K562 (cell line): ENCODE results near the gene RNF151. TPM values are rescaled to one million over a fixed set of nuclear protein-coding genes. Genes with fewer than 3 reads are reported as not detected.

ENCODE experiments used
- BRD4 ChIP-seq: fragments of 200-600 bp; sonication (generic); IDR thresholded peaks from 2 replicates; pipeline ENCODE4 v1.6.1; 2017; ENCODE audit warnings: inconsistent platforms
- CBFA2T3 ChIP-seq: fragments of 450-650 bp; IDR thresholded peaks from 2 replicates; pipeline ENCODE4 v1.6.1; 2017
- CHD4 ChIP-seq: fragments of 200-600 bp; sonication (generic); IDR thresholded peaks from 3 replicates; pipeline ENCODE4 v1.6.1; 2012; ENCODE audit warnings: low read depth, mild to moderate bottlenecking, mixed read lengths, low read length, inconsistent platforms; ENCODE audit not compliant: insufficient read depth, insufficient replicate concordance, poor library complexity, severe bottlenecking
- E2F6 ChIP-seq, 2 experiments: IDR thresholded peaks; 2 replicates each; pipeline ENCODE4 v1.6.1; 2011; ENCODE audit warnings: borderline replicate concordance in 1 of 2, control low read depth in 1 of 2, low read depth in 1 of 2, low read length in 1 of 2, mild to moderate bottlenecking in 1 of 2, mixed read lengths in 1 of 2, moderate library complexity in 1 of 2; ENCODE audit not compliant: insufficient read depth in 1 of 2, insufficient read length in 1 of 2, poor library complexity in 1 of 2, severe bottlenecking in 1 of 2; ENCODE audit errors: extremely low read depth in 1 of 2
- ETV6 ChIP-seq, 3 experiments: fragments of 150-350 bp in 1 of 3; sonication (generic) in 1 of 3; formaldehyde crosslinking in 1 of 3; IDR thresholded peaks; 2 replicates each; pipeline versions ENCODE4 v1.6.1 to v1.8.0; 2014 to 2022; ENCODE audit warnings: borderline replicate concordance in 2 of 3, low read depth in 2 of 3, antibody characterized with exemption in 1 of 3, low read length in 1 of 3, mild to moderate bottlenecking in 1 of 3, missing genetic modification reagents in 1 of 3
- IRF2 ChIP-seq: sonication (generic); formaldehyde crosslinking; IDR thresholded peaks from 2 replicates; pipeline ENCODE4 v1.8.1; 2022; ENCODE audit warnings: mild to moderate bottlenecking, missing genetic modification reagents
- KAT2B ChIP-seq: IDR thresholded peaks from one replicate; pipeline ENCODE4 v1.6.1; 2012; ENCODE audit warnings: low read depth, mild to moderate bottlenecking, control low read depth, inconsistent platforms, low read length, moderate library complexity
- KDM5B ChIP-seq: fragments of 200-600 bp; sonication (generic); IDR thresholded peaks from 2 replicates; pipeline ENCODE4 v1.6.1; 2012; ENCODE audit warnings: low read depth, mild to moderate bottlenecking, moderate library complexity, low read length, control low read depth, inconsistent platforms; ENCODE audit not compliant: insufficient replicate concordance
- NEUROD1 ChIP-seq: fragments of 150-350 bp; IDR thresholded peaks from 2 replicates; pipeline ENCODE4 v1.6.1; 2014; ENCODE audit warnings: borderline replicate concordance, low read length, low read depth; ENCODE audit not compliant: partially characterized antibody
- OTX1 ChIP-seq: fragments of 450-650 bp; formaldehyde crosslinking; IDR thresholded peaks from 2 replicates; pipeline ENCODE4 v1.4.0; 2022; ENCODE audit warnings: mild to moderate bottlenecking
- SMARCA4 ChIP-seq: fragments of 450-650 bp; IDR thresholded peaks from 2 replicates; pipeline ENCODE4 v1.6.1; 2016
- SNIP1 ChIP-seq: fragments of 450-650 bp; IDR thresholded peaks from 2 replicates; pipeline ENCODE4 v1.7.1; 2017; ENCODE audit warnings: low read depth, mild to moderate bottlenecking
- TCF7 ChIP-seq: sonication (generic); IDR thresholded peaks from 2 replicates; pipeline ENCODE4 v1.6.1; 2016; ENCODE audit warnings: antibody characterized with exemption, borderline replicate concordance
- ZNF12 ChIP-seq: sonication (generic); formaldehyde crosslinking; IDR thresholded peaks from 2 replicates; pipeline ENCODE4 v1.4.0; 2020; ENCODE audit warnings: mild to moderate bottlenecking, missing genetic modification reagents
- ZNF407 ChIP-seq: fragments of 450-650 bp; IDR thresholded peaks from 2 replicates; pipeline ENCODE4 v1.6.1; 2016; ENCODE audit warnings: low read depth
- polyA plus RNA-seq, 8 experiments: library from polyadenylated mRNA; depleted of rRNA in 4 of 8; stranded (reverse) in 5 of 8; unstranded in 3 of 8; fragments of >200 nt; fragmentation: Nextera tagmentation in 2 of 8; fragmentation: Illumina TruSeq in 1 of 8; extraction: Ambion mirVana in 2 of 8; extraction: Trizol in 1 of 8; gene quantifications; 2 replicates each; pipeline versions ENCODE4 v1.2.1 to v1.2.3, GENCODE V29; 2011 to 2014; ENCODE audit warnings: inconsistent platforms in 1 of 8, missing spikeins in 1 of 8
- total RNA-seq, 7 experiments: library from RNA; depleted of rRNA in 6 of 7; stranded (reverse); fragments of >200 nt in 6 of 7; fragmentation: Illumina TruSeq in 2 of 7; extraction: Trizol in 2 of 7; gene quantifications; 2 replicates each; pipeline versions ENCODE4 v1.2.1 to v1.2.3, GENCODE V29; 2011 to 2021; ENCODE audit warnings: low replicate concordance in 1 of 7
- TF ChIP-seq, protein P1 (sequence below): sonication (generic); formaldehyde crosslinking; IDR thresholded peaks from 2 replicates; pipeline ENCODE4 v1.8.0; 2022; ENCODE audit warnings: missing genetic modification reagents, mild to moderate bottlenecking, borderline replicate concordance

Gene RNF151
- total and polyA plus RNA-seq, 9 of the 15 experiments (the other 6 are each of a cell fraction or from before 2014, with no cell fraction given), result not detected

- TF ChIP-seq ETV6 (IDR thresholded peaks at IDR 0.05; ENCODE audit: borderline replicate concordance in 1 of 2, low read depth in 2 of 2, low read length in 1 of 2), result no peak
- TF ChIP-seq ETV6 (CRISPR knock-in tag; IDR thresholded peaks at IDR 0.05; ENCODE audit: borderline replicate concordance), result no peak
- no peak for TF ChIP-seq CHD4
- peak; percentile 97 to 99 for TF ChIP-seq E2F6 (IDR thresholded peaks at IDR 0.05; ENCODE audit: borderline replicate concordance in 1 of 2, extremely low read depth in 1 of 2, insufficient read depth in 1 of 2, insufficient read length in 1 of 2, low read depth in 1 of 2, low read length in 1 of 2, poor library complexity in 1 of 2, severe bottlenecking in 1 of 2)
- TF ChIP-seq, protein P1, sequence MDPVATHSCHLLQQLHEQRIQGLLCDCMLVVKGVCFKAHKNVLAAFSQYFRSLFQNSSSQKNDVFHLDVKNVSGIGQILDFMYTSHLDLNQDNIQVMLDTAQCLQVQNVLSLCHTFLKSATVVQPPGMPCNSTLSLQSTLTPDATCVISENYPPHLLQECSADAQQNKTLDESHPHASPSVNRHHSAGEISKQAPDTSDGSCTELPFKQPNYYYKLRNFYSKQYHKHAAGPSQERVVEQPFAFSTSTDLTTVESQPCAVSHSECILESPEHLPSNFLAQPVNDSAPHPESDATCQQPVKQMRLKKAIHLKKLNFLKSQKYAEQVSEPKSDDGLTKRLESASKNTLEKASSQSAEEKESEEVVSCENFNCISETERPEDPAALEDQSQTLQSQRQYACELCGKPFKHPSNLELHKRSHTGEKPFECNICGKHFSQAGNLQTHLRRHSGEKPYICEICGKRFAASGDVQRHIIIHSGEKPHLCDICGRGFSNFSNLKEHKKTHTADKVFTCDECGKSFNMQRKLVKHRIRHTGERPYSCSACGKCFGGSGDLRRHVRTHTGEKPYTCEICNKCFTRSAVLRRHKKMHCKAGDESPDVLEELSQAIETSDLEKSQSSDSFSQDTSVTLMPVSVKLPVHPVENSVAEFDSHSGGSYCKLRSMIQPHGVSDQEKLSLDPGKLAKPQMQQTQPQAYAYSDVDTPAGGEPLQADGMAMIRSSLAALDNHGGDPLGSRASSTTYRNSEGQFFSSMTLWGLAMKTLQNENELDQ (CRISPR knock-in tag), result 0 out of 2 replicates have a peak, but pooled peaks have one; percentile 78
- no peak for TF ChIP-seq SNIP1
- TF ChIP-seq CBFA2T3, result no peak
- no peak for TF ChIP-seq KAT2B
- no peak for TF ChIP-seq ZNF407
- TF ChIP-seq IRF2 (CRISPR knock-in tag), result peak; percentile 7; the same call in 1 of the 2 replicates
- TF ChIP-seq NEUROD1, result no peak
- no peak for TF ChIP-seq TCF7
- no peak for TF ChIP-seq ZNF12 (CRISPR knock-in tag)
- peak; percentile 6 for TF ChIP-seq KDM5B
- TF ChIP-seq SMARCA4, result no peak
- no peak for TF ChIP-seq OTX1 (CRISPR knock-in tag)
- TF ChIP-seq BRD4, result no peak
Measured at GRCh38 chr16:2008631-2009163, 42.0 kb downstream of the RNF151 start (continued).
